ENCODE results near the gene SKIC8. TPM values are rescaled to one million over a fixed set of nuclear protein-coding genes. Genes with fewer than 3 reads are reported as not detected.

SKIC8 gene
- total and polyA plus RNA-seq, 2 donors from 2014 or later, result 48.5 to 87.4 TPM

DNA sequence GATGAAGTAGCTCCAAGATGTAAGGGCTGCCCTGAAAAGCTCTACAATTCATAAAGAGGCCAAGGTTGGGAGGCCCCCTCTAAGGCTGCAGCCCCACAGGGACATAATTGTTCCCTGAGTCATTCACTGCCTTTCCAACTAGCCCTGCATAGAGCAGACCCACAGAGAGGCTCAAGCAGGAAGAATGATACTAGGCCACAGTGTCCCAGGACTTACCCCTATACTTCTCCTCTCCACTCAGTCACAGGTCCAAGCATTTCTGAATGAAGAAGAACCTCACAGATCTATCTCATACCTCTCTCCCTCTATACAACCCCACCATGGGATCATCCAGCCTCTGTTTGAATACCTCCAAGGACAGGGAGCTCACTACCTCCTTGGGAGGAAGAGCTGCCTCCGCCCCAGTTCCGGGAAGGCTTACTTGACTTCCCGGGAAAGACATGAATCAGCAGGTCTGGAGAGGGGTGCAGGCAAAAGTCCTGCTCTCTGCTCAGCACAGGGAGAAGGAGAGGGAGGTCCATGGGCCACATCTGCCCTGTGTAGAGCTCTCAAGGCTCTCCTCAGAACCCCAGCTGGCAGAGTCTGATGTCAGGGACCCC lies 6.9 kb upstream of the SKIC8 start:
- Histone ChIP-seq H3K27ac (ENCODE audit: low read depth in 2 of 2, low read length in 2 of 2) (no peak overlapping the region), H3K9ac (ENCODE audit: low read length in 3 of 3) (no peak overlapping the region), H3K4me3 (ENCODE audit: low read length in 3 of 3) (no peak overlapping the region), H3K9me3 (ENCODE audit: control insufficient read depth in 2 of 3, insufficient read depth in 1 of 3, low read length in 3 of 3) (no peaks in the 10 kb centered on the region), H3K4me1 (ENCODE audit: control insufficient read depth in 2 of 3, insufficient read depth in 2 of 3, low read depth in 1 of 3, low read length in 3 of 3) (no peaks in the 10 kb centered on the region), H3K27me3 (ENCODE audit: control insufficient read depth, insufficient read depth, low read length) (no peaks in the 10 kb centered on the region), H3K36me3 (ENCODE audit: control insufficient read depth in 2 of 3, insufficient read depth in 3 of 3, low read length in 3 of 3) (no peaks in the 10 kb centered on the region)
- TF ChIP-seq, protein P1, sequence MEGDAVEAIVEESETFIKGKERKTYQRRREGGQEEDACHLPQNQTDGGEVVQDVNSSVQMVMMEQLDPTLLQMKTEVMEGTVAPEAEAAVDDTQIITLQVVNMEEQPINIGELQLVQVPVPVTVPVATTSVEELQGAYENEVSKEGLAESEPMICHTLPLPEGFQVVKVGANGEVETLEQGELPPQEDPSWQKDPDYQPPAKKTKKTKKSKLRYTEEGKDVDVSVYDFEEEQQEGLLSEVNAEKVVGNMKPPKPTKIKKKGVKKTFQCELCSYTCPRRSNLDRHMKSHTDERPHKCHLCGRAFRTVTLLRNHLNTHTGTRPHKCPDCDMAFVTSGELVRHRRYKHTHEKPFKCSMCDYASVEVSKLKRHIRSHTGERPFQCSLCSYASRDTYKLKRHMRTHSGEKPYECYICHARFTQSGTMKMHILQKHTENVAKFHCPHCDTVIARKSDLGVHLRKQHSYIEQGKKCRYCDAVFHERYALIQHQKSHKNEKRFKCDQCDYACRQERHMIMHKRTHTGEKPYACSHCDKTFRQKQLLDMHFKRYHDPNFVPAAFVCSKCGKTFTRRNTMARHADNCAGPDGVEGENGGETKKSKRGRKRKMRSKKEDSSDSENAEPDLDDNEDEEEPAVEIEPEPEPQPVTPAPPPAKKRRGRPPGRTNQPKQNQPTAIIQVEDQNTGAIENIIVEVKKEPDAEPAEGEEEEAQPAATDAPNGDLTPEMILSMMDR (IDR thresholded peaks at IDR 0.05; ENCODE audit: borderline replicate concordance, extremely low read depth, insufficient read depth), result no peak
- DNase-seq (no peak), FAIRE-seq (no peak)
- intact Hi-C loops (cut with DNase I), result loop anchor here (5.0 kb wide), 1 partner anchor 111 kb away; no protein-coding TSS in a partner anchor

DNA sequence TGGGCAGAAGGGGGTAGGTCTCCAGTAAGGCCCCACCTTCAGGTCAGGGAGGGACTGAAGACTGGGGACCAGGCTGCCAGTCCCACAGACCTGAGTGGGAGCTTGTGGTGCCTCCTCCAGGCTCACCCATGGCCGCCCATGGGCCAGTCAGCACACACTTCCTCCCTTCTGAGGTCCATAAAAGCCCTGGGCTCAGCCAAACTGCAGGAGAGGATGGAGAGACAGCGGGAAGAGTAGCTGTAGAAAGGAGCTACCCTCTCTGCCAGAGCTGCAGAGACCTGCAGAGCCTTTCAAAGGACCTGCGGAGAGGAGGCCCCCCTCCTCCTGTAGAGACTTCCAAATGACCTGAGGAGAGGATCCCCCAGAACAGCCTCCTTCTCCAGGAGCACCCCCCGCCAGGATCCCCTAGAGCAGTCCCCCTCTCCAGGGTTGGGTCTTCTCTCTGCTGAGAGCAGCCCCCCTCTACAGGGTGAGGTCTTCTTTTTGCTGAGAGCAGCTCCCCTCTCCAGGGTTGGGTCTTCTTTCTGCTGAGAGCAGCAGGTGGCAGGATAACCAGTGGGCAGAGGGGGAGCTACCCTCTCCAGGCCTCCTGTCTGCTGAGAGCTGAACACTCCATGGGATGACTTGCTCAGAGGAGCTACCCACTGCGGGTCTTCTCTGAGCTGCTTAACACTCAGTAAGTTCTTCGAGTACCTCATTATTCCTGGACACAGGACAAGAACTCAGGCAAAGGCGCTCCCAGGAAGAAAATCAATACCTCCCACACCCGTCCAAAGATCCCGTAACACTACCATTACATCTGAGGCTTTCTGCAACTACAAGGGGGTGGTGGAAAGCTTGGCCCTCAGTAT lies 5.0 kb upstream of the SKIC8 start:
- no peaks in the 10 kb centered on the region for H3K27me3 ChIP-seq (ENCODE audit: control insufficient read depth, insufficient read depth, low read length)
- no peak overlapping the region for H3K27ac ChIP-seq (ENCODE audit: low read depth in 2 of 2, low read length in 2 of 2)
- H3K4me1 ChIP-seq (ENCODE audit: control insufficient read depth in 2 of 3, insufficient read depth in 2 of 3, low read depth in 1 of 3, low read length in 3 of 3), result no peaks in the 10 kb centered on the region
- no peak overlapping the region for H3K9ac ChIP-seq (ENCODE audit: low read length in 3 of 3)
- no peaks in the 10 kb centered on the region for H3K9me3 ChIP-seq (ENCODE audit: control insufficient read depth in 2 of 3, insufficient read depth in 1 of 3, low read length in 3 of 3)
- intact Hi-C loops (cut with DNase I), result loop anchor here (5.0 kb wide), 1 partner anchor 113 kb away; no protein-coding TSS in a partner anchor
- TF ChIP-seq, protein P1 (IDR thresholded peaks at IDR 0.05; ENCODE audit: borderline replicate concordance, extremely low read depth, insufficient read depth), result no peak
- FAIRE-seq (no peak), DNase-seq (no peak)
- no peaks in the 10 kb centered on the region for H3K36me3 ChIP-seq (ENCODE audit: control insufficient read depth in 2 of 3, insufficient read depth in 3 of 3, low read length in 3 of 3)
- no peak overlapping the region for H3K4me3 ChIP-seq (ENCODE audit: low read length in 3 of 3)

DNA sequence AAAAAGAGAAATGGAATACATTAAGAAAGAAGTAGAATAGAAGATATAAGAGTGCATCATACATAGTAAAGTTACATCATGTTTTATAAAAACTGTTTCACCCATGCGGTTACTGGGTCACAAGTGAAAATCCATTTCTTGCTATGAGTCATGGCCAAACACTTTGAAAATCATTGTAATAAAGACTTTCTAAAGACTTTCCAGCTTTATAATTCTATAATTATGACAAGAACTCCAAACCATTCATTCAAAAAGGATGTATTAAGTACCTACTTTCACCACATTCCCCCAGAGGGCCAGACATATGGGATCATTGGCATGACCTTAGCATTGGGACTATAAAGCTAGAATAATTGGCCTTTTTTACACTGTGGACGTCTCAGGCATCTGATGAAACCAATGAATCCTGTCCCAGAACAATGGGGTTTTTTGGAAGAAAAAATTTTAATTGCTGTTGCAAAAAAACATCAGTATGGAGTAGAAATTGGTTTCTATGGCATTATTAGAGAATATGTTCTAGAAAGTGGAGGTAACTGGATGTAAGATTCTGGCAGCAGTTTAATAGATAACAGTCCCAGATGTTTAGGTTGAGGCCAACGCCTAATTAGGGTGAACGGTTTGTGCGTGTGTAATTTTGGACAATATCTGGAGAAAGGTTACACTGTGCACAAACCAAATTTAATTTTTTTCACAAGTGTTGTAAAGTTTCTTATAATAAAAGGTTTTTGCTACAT lies 3.3 kb upstream of the SKIC8 start:
- no peak for DNase-seq
- Histone ChIP-seq H3K4me3 (ENCODE audit: low read length in 3 of 3) (no peak overlapping the region), H3K36me3 (ENCODE audit: control insufficient read depth in 2 of 3, insufficient read depth in 3 of 3, low read length in 3 of 3) (no peaks in the 10 kb centered on the region), H3K27ac (ENCODE audit: low read depth in 2 of 2, low read length in 2 of 2) (no peak overlapping the region), H3K9me3 (ENCODE audit: control insufficient read depth in 2 of 3, insufficient read depth in 1 of 3, low read length in 3 of 3) (no peaks in the 10 kb centered on the region), H3K9ac (ENCODE audit: low read length in 3 of 3) (no peak overlapping the region), H3K27me3 (ENCODE audit: control insufficient read depth, insufficient read depth, low read length) (no peaks in the 10 kb centered on the region), H3K4me1 (ENCODE audit: control insufficient read depth in 2 of 3, insufficient read depth in 2 of 3, low read depth in 1 of 3, low read length in 3 of 3) (no peaks in the 10 kb centered on the region)
- no peak for FAIRE-seq
- TF ChIP-seq, protein P1 (IDR thresholded peaks at IDR 0.05; ENCODE audit: borderline replicate concordance, extremely low read depth, insufficient read depth), result no peak
- intact Hi-C loops (cut with DNase I), result no loop called here
